Central memory CD8-positive, alpha-beta T cell (primary cell): Measurements from ENCODE around the gene CDC14A.
A peak's percentile ranks its signal among the peaks of the same experiment; 100 is the strongest.

ENCODE experiments used
- ATAC-seq: fragments of 150-1000 bp; cut with Tn5 transposase; replicated peaks from 2 replicates; pipeline ENCODE4 v1.10.0; 2022; ENCODE audit warnings: mild to moderate bottlenecking, moderate FRiP score, moderate number of reproducible peaks; ENCODE audit not compliant: poor library complexity, severe bottlenecking; ENCODE audit errors: extremely low read depth
- DNase-seq, 2 donors: peaks; one replicate each; pipeline ENCODE4 v3.0.0; 2021; ENCODE audit warnings: low spot score in 2 of 2
- H3K27ac Mint-ChIP-seq: one replicate; pipeline ENCODE4 v1.8.0; 2022; ENCODE audit warnings: low read depth, mild to moderate bottlenecking, moderate library complexity, mixed read lengths
- H3K27me3 Mint-ChIP-seq: one replicate; pipeline ENCODE4 v1.8.0; 2022; ENCODE audit warnings: mixed read lengths
- H3K36me3 Mint-ChIP-seq: one replicate; pipeline ENCODE4 v1.8.0; 2022; ENCODE audit warnings: mild to moderate bottlenecking, moderate library complexity, mixed read lengths; ENCODE audit not compliant: insufficient read depth
- H3K4me1 Mint-ChIP-seq: one replicate; pipeline ENCODE4 v1.8.0; 2022; ENCODE audit warnings: mixed read lengths
- H3K4me3 Mint-ChIP-seq: one replicate; pipeline ENCODE4 v1.8.0; 2022; ENCODE audit warnings: mild to moderate bottlenecking, moderate library complexity, mixed read lengths
- H3K9me3 Mint-ChIP-seq: one replicate; pipeline ENCODE4 v1.8.0; 2022; ENCODE audit warnings: mixed read lengths

Gene CDC14A

DNA sequence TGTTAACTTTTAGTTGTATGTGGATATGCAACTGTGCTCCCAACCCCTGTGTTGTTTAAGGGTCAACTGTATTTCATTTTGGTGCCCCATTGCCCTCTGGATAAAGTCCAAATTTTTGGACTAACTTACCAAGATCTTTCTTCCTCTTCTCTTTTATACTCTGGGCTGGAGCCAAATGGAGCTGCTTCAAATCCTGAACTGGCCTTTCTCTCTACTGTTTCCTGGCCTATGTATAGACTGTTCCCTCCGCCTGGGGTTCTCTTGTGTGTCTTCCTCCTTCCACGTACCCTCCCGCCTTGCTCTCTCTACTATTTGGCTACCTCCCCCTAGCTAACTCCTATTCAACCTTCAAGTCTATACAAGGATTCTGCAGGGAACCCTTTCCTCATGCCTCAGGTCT is 8.4 kb upstream of the CDC14A start:
- ATAC-seq = no peak

DNA sequence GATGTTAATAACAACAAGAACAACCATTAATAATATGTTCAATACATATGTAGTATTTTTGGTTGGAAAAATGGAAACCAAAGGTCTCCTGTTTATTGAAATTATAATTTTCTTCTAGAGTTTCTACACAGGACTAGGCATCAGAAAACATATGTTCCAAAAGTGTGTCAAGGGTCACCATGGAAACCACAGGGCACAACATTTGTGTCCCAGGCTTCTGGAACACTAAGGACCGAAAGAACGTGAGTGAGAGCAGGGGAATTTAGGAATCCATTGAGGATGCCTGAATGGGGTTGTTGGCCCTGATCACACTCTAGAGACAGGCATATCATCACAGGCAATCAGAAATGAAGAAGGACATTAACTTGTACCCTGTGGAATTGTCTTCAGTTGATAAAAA is 7.5 kb upstream of the CDC14A start:
- H3K27ac Mint-ChIP-seq = no peak overlapping the region
- DNase-seq (no peak), ATAC-seq (no peak)
- H3K4me1 Mint-ChIP-seq = no peaks in the 10 kb centered on the region
- no peaks in the 10 kb centered on the region for H3K36me3 Mint-ChIP-seq
- H3K4me3 Mint-ChIP-seq = no peak overlapping the region
- no peaks in the 10 kb centered on the region for H3K27me3 Mint-ChIP-seq
- H3K9me3 Mint-ChIP-seq = no peaks in the 10 kb centered on the region

More for the DNA sequence above, 8.4 kb upstream of the CDC14A start:
- Mint-ChIP-seq H3K4me1 (no peaks in the 10 kb centered on the region), H3K27me3 (no peaks in the 10 kb centered on the region), H3K27ac (no peak overlapping the region), H3K36me3 (no peaks in the 10 kb centered on the region), H3K9me3 (no peaks in the 10 kb centered on the region), H3K4me3 (no peak overlapping the region)
- DNase-seq = no peak

DNA sequence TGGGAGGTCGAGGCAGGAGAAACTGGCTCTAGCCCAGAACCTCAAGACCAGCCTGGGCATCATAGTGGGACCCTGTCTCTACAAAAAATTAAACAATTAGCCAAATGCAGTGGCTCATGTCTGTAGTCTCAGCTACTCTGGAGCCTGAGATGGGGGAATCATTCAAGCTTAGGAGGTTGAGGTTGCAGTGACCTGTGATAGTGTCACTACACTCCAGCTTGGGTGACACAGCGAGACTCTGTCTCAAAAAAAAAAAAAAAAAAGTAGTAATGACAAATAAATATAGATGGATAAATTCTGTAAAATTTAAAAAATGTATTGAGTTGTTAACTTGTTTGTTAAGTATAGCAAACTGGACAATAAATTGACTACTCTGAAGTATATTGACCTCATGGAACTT is 5.9 kb upstream of the CDC14A start:
- H3K27me3 Mint-ChIP-seq = no peaks in the 10 kb centered on the region
- H3K36me3 Mint-ChIP-seq = peaks cover 4% of the 10 kb centered on the region

GRCh38 chr1:100347009-100347966 is 5.0 kb upstream of the CDC14A start:
- Mint-ChIP-seq H3K27me3 (no peaks in the 10 kb centered on the region), H3K36me3 (peaks cover 13% of the 10 kb centered on the region), H3K27ac (no peak overlapping the region), H3K4me1 (peaks cover 12% of the 10 kb centered on the region), H3K4me3 (no peak overlapping the region), H3K9me3 (no peaks in the 10 kb centered on the region)
- no peak for DNase-seq
- ATAC-seq = no peak

More for the DNA sequence above, 5.9 kb upstream of the CDC14A start:
- DNase-seq (no peak), ATAC-seq (no peak)
- Mint-ChIP-seq H3K4me3 (no peak overlapping the region), H3K9me3 (no peaks in the 10 kb centered on the region), H3K4me1 (peaks cover 5% of the 10 kb centered on the region), H3K27ac (no peak overlapping the region)

- Mint-ChIP-seq H3K4me1 (peaks cover 20% of the 10 kb centered on the region), H3K9me3 (no peaks in the 10 kb centered on the region), H3K36me3 (peaks cover 25% of the 10 kb centered on the region), H3K27ac (no peak overlapping the region), H3K4me3 (no peak overlapping the region), H3K27me3 (no peaks in the 10 kb centered on the region)
- no peak for DNase-seq
- ATAC-seq = no peak
These were observed 3.7 kb upstream of the CDC14A start for GRCh38 chr1:100348549-100349144.

DNA sequence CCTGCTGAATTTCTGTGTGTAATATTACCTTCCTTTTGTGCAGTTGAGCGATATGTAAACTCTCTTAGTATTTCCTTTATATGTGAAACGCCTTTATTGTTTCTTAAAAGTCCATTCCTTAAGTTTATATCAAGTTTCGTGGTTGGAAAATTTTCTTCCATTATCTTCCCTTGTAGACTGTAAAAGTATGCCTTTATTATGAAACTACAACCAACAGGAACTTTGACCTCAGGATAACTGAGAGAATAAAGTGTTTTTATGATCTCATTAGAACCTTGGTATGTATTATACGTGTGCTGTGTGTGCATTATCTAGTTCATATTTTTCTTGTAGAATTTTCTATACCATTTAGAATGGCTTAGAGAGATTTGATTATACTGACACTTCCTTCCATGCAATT is 3.1 kb upstream of the CDC14A start:
- Mint-ChIP-seq H3K9me3 (no peaks in the 10 kb centered on the region), H3K4me3 (no peak overlapping the region), H3K36me3 (peaks cover 29% of the 10 kb centered on the region), H3K4me1 (peaks cover 26% of the 10 kb centered on the region), H3K27me3 (no peaks in the 10 kb centered on the region), H3K27ac (no peak overlapping the region)
- DNase-seq = no peak
- ATAC-seq = no peak

DNA sequence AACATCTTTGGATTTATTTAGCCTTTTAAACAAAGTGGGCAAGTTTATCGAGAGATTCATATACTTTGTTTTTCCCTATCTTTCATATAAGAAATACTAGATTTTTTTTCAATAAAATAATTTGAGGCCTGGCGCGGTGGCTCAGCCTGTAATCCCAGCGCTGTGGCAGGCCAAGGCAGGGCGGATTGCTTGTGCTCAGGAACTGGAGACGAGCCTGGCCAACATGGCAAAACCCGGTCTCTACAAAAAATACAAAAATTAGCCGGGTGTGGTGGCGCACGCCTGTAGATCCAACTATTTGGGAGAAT is 1.6 kb upstream of the CDC14A start:
- H3K9me3 Mint-ChIP-seq = no peaks in the 10 kb centered on the region
- H3K27me3 Mint-ChIP-seq = no peaks in the 10 kb centered on the region

GRCh38 chr1:100351095-100351887 is 1.0 kb upstream of the CDC14A start:
- H3K27me3 Mint-ChIP-seq = no peaks in the 10 kb centered on the region
- H3K9me3 Mint-ChIP-seq = no peaks in the 10 kb centered on the region
- H3K27ac Mint-ChIP-seq = peak overlapping the region; percentile 100
- H3K4me1 Mint-ChIP-seq = peaks cover 47% of the 10 kb centered on the region
- ATAC-seq (peak; percentile 71), DNase-seq (peak; percentile 79)
- peak overlapping the region; percentile 95 for H3K4me3 Mint-ChIP-seq
- peaks cover 37% of the 10 kb centered on the region for H3K36me3 Mint-ChIP-seq

More for the DNA sequence above, 1.6 kb upstream of the CDC14A start:
- peak overlapping the region; percentile 95 for H3K4me3 Mint-ChIP-seq
- no peak for ATAC-seq
- peaks cover 41% of the 10 kb centered on the region for H3K4me1 Mint-ChIP-seq
- H3K27ac Mint-ChIP-seq = peak overlapping the region; percentile 100
- peaks cover 32% of the 10 kb centered on the region for H3K36me3 Mint-ChIP-seq
- DNase-seq = no peak

DNA sequence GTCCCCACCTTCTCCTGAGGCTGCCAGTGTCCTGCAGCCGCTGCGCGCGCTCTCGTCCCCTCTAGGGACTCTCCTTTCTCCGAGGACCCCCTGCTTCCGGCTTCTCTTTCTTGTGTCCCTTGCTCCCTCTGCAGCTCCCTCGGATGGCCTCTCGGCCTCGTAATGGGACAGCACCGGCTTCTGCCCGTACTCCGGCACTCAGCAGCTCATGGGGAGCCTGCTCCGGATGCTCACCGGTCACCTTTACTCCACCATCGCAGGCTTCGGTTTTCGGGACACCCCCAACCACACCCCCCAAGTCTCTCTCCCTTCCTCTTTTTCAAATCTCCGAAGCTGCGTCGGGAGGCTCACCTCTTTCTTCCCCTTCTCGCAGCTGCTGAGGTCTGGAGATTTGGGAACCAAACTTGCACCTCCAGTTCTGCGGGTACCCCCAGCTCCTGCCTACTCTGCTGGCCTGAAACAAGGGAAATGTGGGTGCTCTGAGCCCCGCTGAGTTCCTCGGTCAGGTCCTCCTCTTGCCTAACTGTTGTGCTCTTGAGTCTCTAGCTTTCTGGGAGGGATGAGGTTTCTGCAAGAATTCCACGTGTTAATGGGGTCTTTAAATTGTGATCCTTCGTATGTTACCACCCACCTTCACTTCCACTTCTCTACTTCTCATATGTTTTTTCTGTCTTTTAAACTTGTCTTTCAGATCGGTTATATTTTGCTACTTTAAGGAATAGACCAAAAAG is 930 bp downstream of the CDC14A start:
- Mint-ChIP-seq H3K27ac (peak overlapping the region; percentile 100), H3K4me3 (peak overlapping the region; percentile 95), H3K36me3 (peaks cover 45% of the 10 kb centered on the region), H3K4me1 (peaks cover 64% of the 10 kb centered on the region), H3K27me3 (no peaks in the 10 kb centered on the region), H3K9me3 (no peaks in the 10 kb centered on the region)
- DNase-seq = peak; percentile 17 to 23
- ATAC-seq = no peak

DNA sequence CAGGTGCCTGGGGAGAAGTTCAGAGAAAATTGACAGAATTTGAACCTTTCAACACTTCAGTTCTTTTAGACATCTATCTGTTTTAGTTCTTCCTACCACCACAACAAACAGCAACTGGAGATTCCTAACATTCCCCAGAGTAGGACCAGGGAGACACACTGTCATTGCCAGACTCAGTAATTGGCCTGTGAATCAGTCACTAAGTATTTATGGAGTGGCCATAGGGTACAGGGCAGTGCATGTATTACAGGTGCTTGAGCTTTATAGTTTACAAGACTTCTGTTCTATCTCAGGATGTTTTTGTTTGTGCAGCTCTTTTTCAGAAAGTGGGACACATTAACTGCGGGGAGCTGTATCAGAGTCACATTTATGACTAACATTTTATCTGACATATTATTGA is 1.7 kb downstream of the CDC14A start:
- no peaks in the 10 kb centered on the region for H3K27me3 Mint-ChIP-seq
- peak overlapping the region; percentile 100 for H3K27ac Mint-ChIP-seq
- H3K36me3 Mint-ChIP-seq = peaks cover 49% of the 10 kb centered on the region
- no peak for DNase-seq
- no peak for ATAC-seq
- peaks cover 71% of the 10 kb centered on the region for H3K4me1 Mint-ChIP-seq
- H3K9me3 Mint-ChIP-seq = no peaks in the 10 kb centered on the region
- H3K4me3 Mint-ChIP-seq = peak overlapping the region; percentile 95

GRCh38 chr1:100354971-100355394 is 2.7 kb downstream of the CDC14A start:
- peak overlapping the region; percentile 95 for H3K4me3 Mint-ChIP-seq
- no peaks in the 10 kb centered on the region for H3K9me3 Mint-ChIP-seq
- no peak for DNase-seq
- peaks cover 76% of the 10 kb centered on the region for H3K4me1 Mint-ChIP-seq
- no peak for ATAC-seq
- H3K27ac Mint-ChIP-seq = peak overlapping the region; percentile 100
- no peaks in the 10 kb centered on the region for H3K27me3 Mint-ChIP-seq
- H3K36me3 Mint-ChIP-seq = peaks cover 56% of the 10 kb centered on the region

- Mint-ChIP-seq H3K27me3 (no peaks in the 10 kb centered on the region), H3K36me3 (peaks cover 58% of the 10 kb centered on the region), H3K9me3 (no peaks in the 10 kb centered on the region), H3K27ac (no peak overlapping the region), H3K4me3 (peak overlapping the region; percentile 52), H3K4me1 (peaks cover 77% of the 10 kb centered on the region)
- DNase-seq (no peak), ATAC-seq (no peak)
These were observed 5.9 kb downstream of the CDC14A start for GRCh38 chr1:100358210-100358609.
